ENCODE data around the gene GAB1. TPM values are rescaled to one million over a fixed set of nuclear protein-coding genes. Genes with fewer than 3 reads are reported as not detected.

The GAB1 gene
- total and polyA plus RNA-seq, 4 donors: 2.4 to 31.3 (median 6.9) TPM

- Histone ChIP-seq H3K9ac (ENCODE audit: low read depth in 1 of 2, low read length in 2 of 2) (no peak overlapping the region), H3K9me3 (ENCODE audit: control insufficient read depth in 4 of 4, low read length in 3 of 4) (no peaks in the 10 kb centered on the region), H3K4me1 (ENCODE audit: control insufficient read depth in 4 of 4, insufficient read depth in 4 of 4, low read length in 3 of 4) (no peaks in the 10 kb centered on the region), H3K36me3 (ENCODE audit: control insufficient read depth in 4 of 4, insufficient read depth in 3 of 4, low read depth in 1 of 4, low read length in 3 of 4) (no peaks in the 10 kb centered on the region), H3K27me3 (ENCODE audit: control insufficient read depth in 4 of 4, insufficient read depth in 4 of 4, low read length in 3 of 4) (no peaks in the 10 kb centered on the region), H3K4me3 (ENCODE audit: low read depth in 1 of 3, low read length in 3 of 3) (no peak overlapping the region), H3K27ac (ENCODE audit: low read depth in 1 of 2, low read length in 2 of 2) (no peak overlapping the region)
- DNase-seq (ENCODE audit: low spot score): no peak
- TF ChIP-seq JUND (IDR thresholded peaks at IDR 0.05) (no peak), HNF4A (conservative IDR thresholded peaks at IDR 0.05) (no peak), MAX (IDR thresholded peaks at IDR 0.05) (no peak), TAF1 (conservative IDR thresholded peaks at IDR 0.05) (no peak), YY1 (IDR thresholded peaks at IDR 0.05) (no peak), NR2F2 (IDR thresholded peaks at IDR 0.05) (peak; percentile 68), FOXA2 (IDR thresholded peaks at IDR 0.05) (no peak), EGR1 (IDR thresholded peaks at IDR 0.05; ENCODE audit: low read depth in 2 of 2) (no peak), RXRA (IDR thresholded peaks at IDR 0.05) (peak in 1 of 2 donors; percentile 11), REST (IDR thresholded peaks at IDR 0.05) (no peak), RAD21 (IDR thresholded peaks at IDR 0.05) (peak in 1 of 2 donors; percentile 28), FOXA1 (IDR thresholded peaks at IDR 0.05) (no peak), GABPA (IDR thresholded peaks at IDR 0.05 in 1 of 2, conservative IDR thresholded peaks at IDR 0.05 in 1 of 2) (no peak), ATF3 (IDR thresholded peaks at IDR 0.05) (no peak), HNF4G (IDR thresholded peaks at IDR 0.05) (no peak), SP1 (IDR thresholded peaks at IDR 0.05) (peak; percentile 39)
- TF ChIP-seq, protein P1, sequence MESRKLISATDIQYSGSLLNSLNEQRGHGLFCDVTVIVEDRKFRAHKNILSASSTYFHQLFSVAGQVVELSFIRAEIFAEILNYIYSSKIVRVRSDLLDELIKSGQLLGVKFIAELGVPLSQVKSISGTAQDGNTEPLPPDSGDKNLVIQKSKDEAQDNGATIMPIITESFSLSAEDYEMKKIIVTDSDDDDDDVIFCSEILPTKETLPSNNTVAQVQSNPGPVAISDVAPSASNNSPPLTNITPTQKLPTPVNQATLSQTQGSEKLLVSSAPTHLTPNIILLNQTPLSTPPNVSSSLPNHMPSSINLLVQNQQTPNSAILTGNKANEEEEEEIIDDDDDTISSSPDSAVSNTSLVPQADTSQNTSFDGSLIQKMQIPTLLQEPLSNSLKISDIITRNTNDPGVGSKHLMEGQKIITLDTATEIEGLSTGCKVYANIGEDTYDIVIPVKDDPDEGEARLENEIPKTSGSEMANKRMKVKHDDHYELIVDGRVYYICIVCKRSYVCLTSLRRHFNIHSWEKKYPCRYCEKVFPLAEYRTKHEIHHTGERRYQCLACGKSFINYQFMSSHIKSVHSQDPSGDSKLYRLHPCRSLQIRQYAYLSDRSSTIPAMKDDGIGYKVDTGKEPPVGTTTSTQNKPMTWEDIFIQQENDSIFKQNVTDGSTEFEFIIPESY (IDR thresholded peaks at IDR 0.05): no peak
- TF ChIP-seq, protein P2, sequence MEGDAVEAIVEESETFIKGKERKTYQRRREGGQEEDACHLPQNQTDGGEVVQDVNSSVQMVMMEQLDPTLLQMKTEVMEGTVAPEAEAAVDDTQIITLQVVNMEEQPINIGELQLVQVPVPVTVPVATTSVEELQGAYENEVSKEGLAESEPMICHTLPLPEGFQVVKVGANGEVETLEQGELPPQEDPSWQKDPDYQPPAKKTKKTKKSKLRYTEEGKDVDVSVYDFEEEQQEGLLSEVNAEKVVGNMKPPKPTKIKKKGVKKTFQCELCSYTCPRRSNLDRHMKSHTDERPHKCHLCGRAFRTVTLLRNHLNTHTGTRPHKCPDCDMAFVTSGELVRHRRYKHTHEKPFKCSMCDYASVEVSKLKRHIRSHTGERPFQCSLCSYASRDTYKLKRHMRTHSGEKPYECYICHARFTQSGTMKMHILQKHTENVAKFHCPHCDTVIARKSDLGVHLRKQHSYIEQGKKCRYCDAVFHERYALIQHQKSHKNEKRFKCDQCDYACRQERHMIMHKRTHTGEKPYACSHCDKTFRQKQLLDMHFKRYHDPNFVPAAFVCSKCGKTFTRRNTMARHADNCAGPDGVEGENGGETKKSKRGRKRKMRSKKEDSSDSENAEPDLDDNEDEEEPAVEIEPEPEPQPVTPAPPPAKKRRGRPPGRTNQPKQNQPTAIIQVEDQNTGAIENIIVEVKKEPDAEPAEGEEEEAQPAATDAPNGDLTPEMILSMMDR (IDR thresholded peaks at IDR 0.05; ENCODE audit: low read depth, low read length, missing input control): no peak
- 65% methylated on average over 3 of the region's 3 CpGs for WGBS
Observed at GRCh38 chr4:143294310-143294709, 42.4 kb upstream of the GAB1 start.

Measured in liver (tissue), 9 donors.